CD14-positive monocyte (primary cell): ENCODE results near the gene FOXO3. TPM values are rescaled to one million over a fixed set of nuclear protein-coding genes. Genes with fewer than 3 reads are reported as not detected.

Experiments used
- DNase-seq, 3 donors: peaks; one replicate each; pipeline ENCODE4 v3.0.0-alpha.2; 2011 to 2022
- H2AFZ ChIP-seq: 2 replicates; pipeline ENCODE4 v1.6.0; 2012; ENCODE audit warnings: mild to moderate bottlenecking, low read depth, low read length, inconsistent platforms; ENCODE audit not compliant: insufficient read depth, poor library complexity, severe bottlenecking
- H3K27ac ChIP-seq, 2 donors: 1 replicate in 1 of 2; 2 replicates in 1 of 2; pipeline ENCODE4 v1.5.1; 2012 to 2013; ENCODE audit warnings: low read length in 2 of 2, control low read depth in 1 of 2, inconsistent platforms in 1 of 2, low read depth in 1 of 2, mild to moderate bottlenecking in 1 of 2
- H3K27me3 ChIP-seq, 2 donors: one replicate each; pipeline versions ENCODE4 v1.6.0 to v1.6.1; 2011 to 2013; ENCODE audit warnings: low read length in 2 of 2; ENCODE audit not compliant: control insufficient read depth in 2 of 2, insufficient read depth in 2 of 2
- H3K36me3 ChIP-seq, 2 donors: replicated peaks in 1 of 2; 1 replicate in 1 of 2; 2 replicates in 1 of 2; pipeline versions ENCODE4 v1.5.1 to v1.6.1; 2012 to 2013; ENCODE audit warnings: low read length in 2 of 2, control low read depth in 1 of 2, inconsistent platforms in 1 of 2, mild to moderate bottlenecking in 1 of 2; ENCODE audit not compliant: insufficient read depth in 2 of 2, control insufficient read depth in 1 of 2
- H3K4me1 ChIP-seq, 2 donors: 1 replicate in 1 of 2; 2 replicates in 1 of 2; pipeline versions ENCODE4 v1.5.1 to v1.6.1; 2012 to 2013; ENCODE audit warnings: low read length in 2 of 2, control low read depth in 1 of 2, inconsistent platforms in 1 of 2, mild to moderate bottlenecking in 1 of 2, moderate library complexity in 1 of 2; ENCODE audit not compliant: insufficient read depth in 2 of 2, control insufficient read depth in 1 of 2
- H3K4me2 ChIP-seq: replicated peaks from 2 replicates; pipeline ENCODE3; 2012; ENCODE audit warnings: low read length, moderate library complexity, mild to moderate bottlenecking; ENCODE audit not compliant: poor library complexity, severe bottlenecking; ENCODE audit errors: extremely low read depth
- H3K4me3 ChIP-seq, 3 experiments: fragments of 200-600 bp in 1 of 3; sonication (generic) in 1 of 3; replicated peaks in 1 of 3; 1 replicate in 2 of 3; 2 replicates in 1 of 3; pipeline ENCODE4 v1.5.1; 2011 to 2013; ENCODE audit warnings: low read length in 3 of 3, mild to moderate bottlenecking in 3 of 3, control low read depth in 2 of 3, low read depth in 2 of 3, inconsistent platforms in 1 of 3, moderate library complexity in 1 of 3
- H3K79me2 ChIP-seq: 2 replicates; pipeline ENCODE4 v1.6.0; 2012; ENCODE audit warnings: mild to moderate bottlenecking, control low read depth, inconsistent platforms, low read length, moderate library complexity; ENCODE audit not compliant: insufficient read depth
- H3K9ac ChIP-seq: 2 replicates; pipeline ENCODE4 v1.6.0; 2017; ENCODE audit warnings: low read length, mild to moderate bottlenecking; ENCODE audit not compliant: insufficient read depth, poor library complexity, severe bottlenecking
- H3K9me3 ChIP-seq, 2 donors: replicated peaks in 1 of 2; 1 replicate in 1 of 2; 2 replicates in 1 of 2; pipeline versions ENCODE4 v1.5.1 to v1.6.1; 2012 to 2013; ENCODE audit warnings: low read length in 2 of 2, control low read depth in 1 of 2; ENCODE audit not compliant: control insufficient read depth in 1 of 2, insufficient read depth in 1 of 2
- H4K20me1 ChIP-seq: 2 replicates; pipeline ENCODE4 v1.6.0; 2012; ENCODE audit warnings: mild to moderate bottlenecking, low read length, control low read depth, moderate library complexity; ENCODE audit not compliant: insufficient read depth
- H3K27ac Mint-ChIP-seq, 7 donors: one replicate each; pipeline ENCODE4 v1.8.0; 2020; ENCODE audit warnings: mild to moderate bottlenecking in 7 of 7, mixed read lengths in 7 of 7, moderate library complexity in 6 of 7, inconsistent platforms in 2 of 7
- H3K27me3 Mint-ChIP-seq, 3 donors: one replicate each; pipeline ENCODE4 v1.8.0; 2021 to 2022; ENCODE audit warnings: low read depth in 3 of 3, mild to moderate bottlenecking in 3 of 3, mixed read lengths in 3 of 3, moderate library complexity in 3 of 3, inconsistent platforms in 1 of 3
- H3K36me3 Mint-ChIP-seq, 2 donors: one replicate each; pipeline ENCODE4 v1.8.0; 2020; ENCODE audit warnings: mixed read lengths in 2 of 2, inconsistent platforms in 1 of 2, mild to moderate bottlenecking in 1 of 2
- H3K4me1 Mint-ChIP-seq: one replicate; pipeline ENCODE4 v1.8.0; 2020; ENCODE audit warnings: mild to moderate bottlenecking, mixed read lengths
- H3K4me3 Mint-ChIP-seq, 2 donors: one replicate each; pipeline ENCODE4 v1.8.0; 2020; ENCODE audit warnings: mild to moderate bottlenecking in 2 of 2, mixed read lengths in 2 of 2, moderate library complexity in 1 of 2
- H3K9me3 Mint-ChIP-seq, 7 donors: one replicate each; pipeline ENCODE4 v1.8.0; 2020 to 2022; ENCODE audit warnings: mixed read lengths in 7 of 7, mild to moderate bottlenecking in 6 of 7, moderate library complexity in 6 of 7, inconsistent platforms in 2 of 7
- CTCF ChIP-seq: fragments of 200-600 bp; IDR thresholded peaks from one replicate; pipeline ENCODE4 v1.8.0; 2022; ENCODE audit warnings: antibody characterized with exemption, mild to moderate bottlenecking
- WGBS: methylation state at CpG from one replicate; pipeline ENCODE4 v1.1.5; 2013; ENCODE audit warnings: missing lambda C conversion rate; ENCODE audit not compliant: insufficient coverage; 5-methylcytosine and 5-hydroxymethylcytosine counted together
- intact Hi-C, 2 donors: fragments of 100-400 bp; cut with micrococcal nuclease; formaldehyde crosslinking; loops; one replicate each; pipeline versions ENCODE4 v1.15.0 to v1.15.1; 2023
- polyA plus RNA-seq, 3 donors: library from polyadenylated mRNA; depleted of rRNA in 1 of 3; unstranded in 2 of 3; stranded (reverse) in 1 of 3; fragments of 300-500 nt in 2 of 3; fragments of >200 nt in 1 of 3; fragmentation: Illumina TruSeq in 2 of 3; gene quantifications; 1 replicate in 2 of 3; 2 replicates in 1 of 3; pipeline ENCODE4 v1.2.3, GENCODE V29; 2012 to 2021

The FOXO3 gene
- polyA plus RNA-seq, 3 donors = 15.4 to 23.2 (median 17.5) TPM

GRCh38 chr6:108623995-108624394, 63.3 kb downstream of the FOXO3 start:
- H3K4me3 Mint-ChIP-seq = no peak overlapping the region
- peaks cover 67% of the 10 kb centered on the region for H3K4me1 Mint-ChIP-seq
- peaks cover 92% of the 10 kb centered on the region for H3K79me2 ChIP-seq
- H3K27me3 Mint-ChIP-seq = peaks cover 0 to 4% (median 0%) of the 10 kb centered on the region in 3 donors
- no peaks in the 10 kb centered on the region for H3K27me3 ChIP-seq
- H3K27ac Mint-ChIP-seq = no peak overlapping the region
- H3K9ac ChIP-seq = no peak overlapping the region
- H3K27ac ChIP-seq = no peak overlapping the region
- DNase-seq = no peak
- no peak for TF ChIP-seq CTCF
- WGBS = 100% methylated on average over 1 of the region's 1 CpG
- H3K36me3 ChIP-seq = no peaks in the 10 kb centered on the region
- intact Hi-C loops = loop anchor here (2.0 to 10.0 kb wide), 4 partner anchors 33 to 63 kb away; partner anchors contain the start of gene FOXO3 (in 2 of the 2)
- no peaks in the 10 kb centered on the region for H3K9me3 Mint-ChIP-seq
- peaks cover 90% of the 10 kb centered on the region for H4K20me1 ChIP-seq
- H3K36me3 Mint-ChIP-seq = peaks cover 13 to 22% of the 10 kb centered on the region in 2 donors
- H3K4me3 ChIP-seq = no peak overlapping the region
- H3K4me1 ChIP-seq = peaks cover 31 to 57% of the 10 kb centered on the region in 2 donors
- H2AFZ ChIP-seq = no peak overlapping the region
- H3K4me2 ChIP-seq = no peak overlapping the region
- no peaks in the 10 kb centered on the region for H3K9me3 ChIP-seq

- Histone ChIP-seq H3K4me2 (no peak overlapping the region), H3K79me2 (peaks cover 84% of the 10 kb centered on the region), H3K4me1 (peaks cover 27 to 56% of the 10 kb centered on the region in 2 donors), H3K27ac (no peak overlapping the region), H3K4me3 (no peak overlapping the region), H3K9me3 (no peaks in the 10 kb centered on the region), H4K20me1 (peaks cover 92% of the 10 kb centered on the region), H3K9ac (no peak overlapping the region), H3K36me3 (no peaks in the 10 kb centered on the region), H2AFZ (no peak overlapping the region), H3K27me3 (no peaks in the 10 kb centered on the region)
- Mint-ChIP-seq H3K9me3 (no peaks in the 10 kb centered on the region), H3K27me3 (peaks cover 0 to 4% (median 0%) of the 10 kb centered on the region in 3 donors), H3K36me3 (peaks cover 13 to 18% of the 10 kb centered on the region in 2 donors), H3K27ac (peak overlapping the region in 1 of 7 donors; percentile 62), H3K4me3 (no peak overlapping the region), H3K4me1 (peaks cover 64% of the 10 kb centered on the region)
- TF ChIP-seq CTCF = no peak
- intact Hi-C loops = loop anchor here in 1 of 2 donors (10.0 kb wide), 1 partner anchor 61 kb away; the partner anchor contains the start of gene FOXO3
- DNase-seq = no peak
Observed at GRCh38 chr6:108625581-108625980, 64.9 kb downstream of the FOXO3 start.
